ENCODE measurements around the gene ZNF189. TPM values are rescaled to one million over a fixed set of nuclear protein-coding genes. Genes with fewer than 3 reads are reported as not detected.

Gene ZNF189
- total and polyA plus RNA-seq, 7 experiments from 2014 or later = 3.1 to 25.0 (median 9.0) TPM

GRCh38 chr9:101375546-101375945, 23.1 kb upstream of the ZNF189 start:
- no peak overlapping the region for H3K27ac ChIP-seq (ENCODE audit: low read depth, low read length)
- no peaks in the 10 kb centered on the region for H3K36me3 ChIP-seq (ENCODE audit: control insufficient read depth in 2 of 3, insufficient read depth in 3 of 3, low read length in 3 of 3)
- Mint-ChIP-seq H3K9me3 (peaks cover 0 to 10% (median 2%) of the 10 kb centered on the region in 11 donors), H3K27me3 (peaks cover 2 to 32% (median 14%) of the 10 kb centered on the region in 5 donors), H3K27ac (no peak overlapping the region), H3K36me3 (peaks cover 0 to 7% (median 0%) of the 10 kb centered on the region in 5 donors), H3K4me1 (no peaks in the 10 kb centered on the region), H3K4me3 (no peak overlapping the region)
- intact Hi-C loops (cut with micrococcal nuclease) = no loop called here
- H3K27me3 ChIP-seq (ENCODE audit: control insufficient read depth in 2 of 2, insufficient read depth in 2 of 2, low read length in 2 of 2) = peaks cover 0 to 5% of the 10 kb centered on the region in 2 donors
- no peak overlapping the region for H3K4me3 ChIP-seq (ENCODE audit: low read length)
- no peaks in the 10 kb centered on the region for H3K4me1 ChIP-seq (ENCODE audit: control insufficient read depth in 2 of 2, insufficient read depth in 2 of 2, low read length in 2 of 2)
- DNase-seq (no peak), ATAC-seq (no peak)
- CTCF ChIA-PET = no interaction called here
- POLR2A ChIA-PET = no interaction called here
- H3K9me3 ChIP-seq (ENCODE audit: control insufficient read depth in 2 of 3, low read length in 3 of 3) = no peaks in the 10 kb centered on the region

GRCh38 chr9:101376111-101376848, 22.4 kb upstream of the ZNF189 start:
- POLR2A ChIA-PET = no interaction called here
- no peaks in the 10 kb centered on the region for H3K36me3 ChIP-seq (ENCODE audit: control insufficient read depth in 2 of 3, insufficient read depth in 3 of 3, low read length in 3 of 3)
- peaks cover 0 to 7% (median 0%) of the 10 kb centered on the region in 5 donors for H3K36me3 Mint-ChIP-seq
- no peak overlapping the region for H3K4me3 Mint-ChIP-seq
- H3K27ac Mint-ChIP-seq = no peak overlapping the region
- CTCF ChIA-PET = no interaction called here
- no peaks in the 10 kb centered on the region for H3K4me1 ChIP-seq (ENCODE audit: control insufficient read depth in 2 of 2, insufficient read depth in 2 of 2, low read length in 2 of 2)
- peaks cover 2 to 30% (median 14%) of the 10 kb centered on the region in 5 donors for H3K27me3 Mint-ChIP-seq
- ATAC-seq (no peak), DNase-seq (no peak)
- H3K27ac ChIP-seq (ENCODE audit: low read depth, low read length) = no peak overlapping the region
- H3K9me3 Mint-ChIP-seq = peaks cover 0 to 10% (median 2%) of the 10 kb centered on the region in 11 donors
- H3K4me3 ChIP-seq (ENCODE audit: low read length) = no peak overlapping the region
- H3K9me3 ChIP-seq (ENCODE audit: control insufficient read depth in 2 of 3, low read length in 3 of 3) = no peaks in the 10 kb centered on the region
- H3K4me1 Mint-ChIP-seq = no peaks in the 10 kb centered on the region
- intact Hi-C loops (cut with micrococcal nuclease) = no loop called here
- H3K27me3 ChIP-seq (ENCODE audit: control insufficient read depth in 2 of 2, insufficient read depth in 2 of 2, low read length in 2 of 2) = peaks cover 0 to 5% of the 10 kb centered on the region in 2 donors

DNA sequence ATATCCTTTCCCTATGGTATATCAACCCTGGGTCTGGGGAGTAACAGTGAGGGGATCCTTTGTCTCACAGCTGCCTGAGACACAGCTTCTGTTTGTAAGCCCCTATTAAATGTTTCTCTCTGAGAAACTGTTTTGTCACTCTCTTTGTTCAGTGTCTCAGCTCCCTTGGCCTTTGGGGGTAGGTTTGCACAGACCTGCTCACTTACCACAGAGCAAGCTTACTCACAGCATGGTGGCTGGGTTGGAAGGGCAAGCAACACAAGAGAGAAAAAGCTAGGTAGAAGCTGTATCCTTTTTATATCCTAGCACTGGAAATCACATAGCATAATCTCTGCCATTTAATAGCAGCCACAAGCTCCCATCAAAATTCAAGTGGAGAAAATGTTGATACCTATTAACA, 18.4 kb upstream of the ZNF189 start:
- H3K27ac Mint-ChIP-seq = no peak overlapping the region
- CTCF ChIA-PET = no interaction called here
- peaks cover 0 to 25% (median 8%) of the 10 kb centered on the region in 11 donors for H3K9me3 Mint-ChIP-seq
- Histone ChIP-seq H3K36me3 (ENCODE audit: control insufficient read depth in 2 of 3, insufficient read depth in 3 of 3, low read length in 3 of 3) (no peaks in the 10 kb centered on the region), H3K4me1 (ENCODE audit: control insufficient read depth in 2 of 2, insufficient read depth in 2 of 2, low read length in 2 of 2) (no peaks in the 10 kb centered on the region), H3K27ac (ENCODE audit: low read depth, low read length) (no peak overlapping the region), H3K9me3 (ENCODE audit: control insufficient read depth in 2 of 3, low read length in 3 of 3) (peaks cover 0 to 6% (median 0%) of the 10 kb centered on the region in 3 experiments), H3K27me3 (ENCODE audit: control insufficient read depth in 2 of 2, insufficient read depth in 2 of 2, low read length in 2 of 2) (peaks cover 0 to 3% of the 10 kb centered on the region in 2 donors), H3K4me3 (ENCODE audit: low read length) (no peak overlapping the region)
- DNase-seq (no peak), ATAC-seq (no peak)
- no peaks in the 10 kb centered on the region for H3K4me1 Mint-ChIP-seq
- H3K27me3 Mint-ChIP-seq = peaks cover 0 to 17% (median 11%) of the 10 kb centered on the region in 5 donors
- H3K36me3 Mint-ChIP-seq = peaks cover 5 to 13% (median 7%) of the 10 kb centered on the region in 5 donors
- intact Hi-C loops (cut with micrococcal nuclease) = no loop called here
- no peak overlapping the region for H3K4me3 Mint-ChIP-seq
- POLR2A ChIA-PET = no interaction called here

GRCh38 chr9:101381118-101381517, 17.5 kb upstream of the ZNF189 start:
- Histone ChIP-seq H3K9me3 (ENCODE audit: control insufficient read depth in 2 of 3, low read length in 3 of 3) (peaks cover 0 to 9% (median 0%) of the 10 kb centered on the region in 3 experiments), H3K36me3 (ENCODE audit: control insufficient read depth in 2 of 3, insufficient read depth in 3 of 3, low read length in 3 of 3) (no peaks in the 10 kb centered on the region), H3K4me3 (ENCODE audit: low read length) (no peak overlapping the region), H3K4me1 (ENCODE audit: control insufficient read depth in 2 of 2, insufficient read depth in 2 of 2, low read length in 2 of 2) (no peaks in the 10 kb centered on the region), H3K27ac (ENCODE audit: low read depth, low read length) (no peak overlapping the region), H3K27me3 (ENCODE audit: control insufficient read depth in 2 of 2, insufficient read depth in 2 of 2, low read length in 2 of 2) (no peaks in the 10 kb centered on the region)
- ATAC-seq (no peak), DNase-seq (no peak)
- intact Hi-C loops (cut with micrococcal nuclease) = no loop called here
- H3K9me3 Mint-ChIP-seq = peaks cover 0 to 26% (median 10%) of the 10 kb centered on the region in 11 donors
- no peaks in the 10 kb centered on the region for H3K4me1 Mint-ChIP-seq
- peaks cover 0 to 13% (median 5%) of the 10 kb centered on the region in 5 donors for H3K27me3 Mint-ChIP-seq
- peaks cover 5 to 14% (median 10%) of the 10 kb centered on the region in 5 donors for H3K36me3 Mint-ChIP-seq
- H3K4me3 Mint-ChIP-seq = no peak overlapping the region
- no peak overlapping the region for H3K27ac Mint-ChIP-seq
- ChIA-PET CTCF (no interaction called here), POLR2A (no interaction called here)

- peaks cover 0 to 9% (median 0%) of the 10 kb centered on the region in 3 experiments for H3K9me3 ChIP-seq (ENCODE audit: control insufficient read depth in 2 of 3, low read length in 3 of 3)
- H3K27ac ChIP-seq (ENCODE audit: low read depth, low read length) = no peak overlapping the region
- H3K36me3 Mint-ChIP-seq = peaks cover 5 to 16% (median 10%) of the 10 kb centered on the region in 5 donors
- H3K4me3 ChIP-seq (ENCODE audit: low read length) = no peak overlapping the region
- H3K27me3 ChIP-seq (ENCODE audit: control insufficient read depth in 2 of 2, insufficient read depth in 2 of 2, low read length in 2 of 2) = no peaks in the 10 kb centered on the region
- H3K4me1 ChIP-seq (ENCODE audit: control insufficient read depth in 2 of 2, insufficient read depth in 2 of 2, low read length in 2 of 2) = no peaks in the 10 kb centered on the region
- H3K4me1 Mint-ChIP-seq = no peaks in the 10 kb centered on the region
- no peak overlapping the region for H3K27ac Mint-ChIP-seq
- ATAC-seq (no peak), DNase-seq (no peak)
- H3K4me3 Mint-ChIP-seq = no peak overlapping the region
- POLR2A ChIA-PET = no interaction called here
- CTCF ChIA-PET = no interaction called here
- H3K9me3 Mint-ChIP-seq = peaks cover 0 to 26% (median 10%) of the 10 kb centered on the region in 11 donors
- H3K36me3 ChIP-seq (ENCODE audit: control insufficient read depth in 2 of 3, insufficient read depth in 3 of 3, low read length in 3 of 3) = no peaks in the 10 kb centered on the region
- peaks cover 0 to 13% (median 0%) of the 10 kb centered on the region in 5 donors for H3K27me3 Mint-ChIP-seq
- intact Hi-C loops (cut with micrococcal nuclease) = no loop called here
Measured at GRCh38 chr9:101381833-101382342, 16.8 kb upstream of the ZNF189 start.

DNA sequence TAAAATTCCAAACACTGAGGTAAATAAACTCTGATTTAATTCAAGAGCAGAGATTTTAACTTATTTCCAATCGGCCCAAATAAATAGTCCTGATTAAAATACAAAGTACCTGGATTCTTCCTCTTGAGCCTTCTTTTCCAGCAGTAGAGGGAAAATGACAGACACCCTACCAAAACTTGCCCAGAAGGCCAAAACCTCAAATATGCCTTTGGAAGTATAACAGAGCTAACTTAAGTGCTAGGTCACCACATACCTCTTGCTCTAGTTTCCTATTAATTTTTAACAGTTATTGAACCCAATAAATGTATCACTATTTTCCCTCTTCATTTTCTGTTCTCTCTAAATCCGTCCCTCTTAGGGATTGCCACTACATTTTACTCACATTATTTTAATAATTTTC, 15.3 kb upstream of the ZNF189 start:
- H3K27ac ChIP-seq (ENCODE audit: low read depth, low read length) = no peak overlapping the region
- ChIA-PET CTCF (no interaction called here), POLR2A (interaction anchor here (1.3 kb wide), 1 partner anchor 15 kb away, joined by 3 read pairs; the partner anchor contains the start of genes MRPL50 and ZNF189)
- no peaks in the 10 kb centered on the region for H3K36me3 ChIP-seq (ENCODE audit: control insufficient read depth in 2 of 3, insufficient read depth in 3 of 3, low read length in 3 of 3)
- H3K9me3 ChIP-seq (ENCODE audit: control insufficient read depth in 2 of 3, low read length in 3 of 3) = peaks cover 0 to 9% (median 0%) of the 10 kb centered on the region in 3 experiments
- peaks cover 5 to 16% (median 15%) of the 10 kb centered on the region in 5 donors for H3K36me3 Mint-ChIP-seq
- intact Hi-C loops (cut with micrococcal nuclease) = no loop called here
- DNase-seq (no peak), ATAC-seq (no peak)
- H3K4me1 Mint-ChIP-seq = peaks cover 0 to 7% (median 3%) of the 10 kb centered on the region in 7 donors
- H3K4me3 ChIP-seq (ENCODE audit: low read length) = no peak overlapping the region
- peaks cover 0 to 19% (median 7%) of the 10 kb centered on the region in 11 donors for H3K9me3 Mint-ChIP-seq
- no peaks in the 10 kb centered on the region for H3K4me1 ChIP-seq (ENCODE audit: control insufficient read depth in 2 of 2, insufficient read depth in 2 of 2, low read length in 2 of 2)
- peaks cover 0 to 5% (median 0%) of the 10 kb centered on the region in 5 donors for H3K27me3 Mint-ChIP-seq
- H3K27me3 ChIP-seq (ENCODE audit: control insufficient read depth in 2 of 2, insufficient read depth in 2 of 2, low read length in 2 of 2) = no peaks in the 10 kb centered on the region
- no peak overlapping the region for H3K4me3 Mint-ChIP-seq
- H3K27ac Mint-ChIP-seq = no peak overlapping the region
